Activated CD4-positive, alpha-beta T cell treated with anti-CD3 and anti-CD28 coated beads, Interleukin-2, amount 50 U/mL, for 48 hours (primary cell): Measurements from ENCODE around the gene TSPO2.

Experiments used
- DNase-seq, 2 experiments: peaks; one replicate each; pipeline ENCODE4 v3.0.0-alpha.2; 2020

TSPO2 gene

DNA sequence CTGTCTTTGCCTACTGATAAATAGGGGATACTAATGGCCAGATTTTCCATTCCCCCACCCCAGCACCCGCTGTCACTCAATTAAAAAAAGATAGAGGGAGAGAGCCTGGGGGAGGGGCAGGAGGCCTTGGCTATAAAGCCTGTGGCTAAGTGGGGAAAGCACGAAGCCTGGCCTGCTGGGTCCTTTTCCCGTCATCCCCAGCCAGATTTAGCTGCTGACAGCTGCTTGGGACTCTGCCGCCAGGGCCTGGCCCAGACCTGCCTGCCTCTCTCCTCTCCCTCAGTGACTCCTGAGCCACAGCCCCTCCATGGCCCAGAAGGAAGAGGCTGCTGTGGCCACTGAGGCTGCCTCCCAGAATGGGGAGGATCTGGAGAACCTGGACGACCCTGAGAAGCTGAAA is 10.8 kb downstream of the TSPO2 start, which contains the start of gene APOBEC2:
Gene APOBEC2 (plus strand): TSS at position 162 of the 400 bp plus-strand sequence. CDS start 146 bp downstream, at position 308.
- DNase-seq, result no peak

DNA sequence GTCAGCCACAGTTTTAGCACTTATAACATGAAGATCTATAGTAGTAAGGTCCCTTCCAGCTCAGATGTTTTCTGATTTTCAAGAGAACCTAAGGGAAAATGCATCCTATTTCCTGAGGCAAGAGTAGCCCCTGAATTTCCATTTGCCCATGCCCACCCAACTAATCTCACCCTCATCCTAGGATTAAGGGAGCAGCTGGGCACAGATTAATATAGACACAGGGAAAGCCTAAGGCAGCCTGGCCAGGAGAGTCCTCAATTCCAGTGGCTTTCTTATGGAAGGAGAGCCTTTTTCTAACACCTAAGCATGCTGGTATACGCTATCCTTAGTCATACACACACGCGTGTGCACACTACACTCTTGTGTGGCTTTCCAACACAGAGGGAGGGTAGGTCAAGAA is 12.2 kb downstream of the TSPO2 start:
- no peak for DNase-seq

DNA sequence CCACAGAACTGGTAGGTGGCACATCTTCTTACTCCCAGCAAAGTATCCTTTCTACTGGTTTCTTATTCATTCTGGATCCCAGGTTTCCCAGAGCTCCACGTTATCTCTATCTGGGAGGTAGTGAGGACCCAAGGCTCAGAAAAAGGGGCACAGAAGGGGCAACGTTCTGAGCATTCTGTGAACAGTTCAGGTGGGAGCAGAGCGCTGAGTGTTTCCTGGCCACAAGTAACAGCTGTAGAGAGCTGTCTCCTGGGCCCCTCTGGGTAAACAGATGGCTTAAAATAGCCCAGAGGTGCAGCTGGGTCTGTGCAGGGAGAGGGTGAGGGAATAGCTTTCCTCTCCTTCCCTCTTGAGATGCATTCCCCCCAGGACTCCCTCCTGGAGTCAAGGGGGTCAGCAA is 12.9 kb downstream of the TSPO2 start:
- no peak for DNase-seq

DNA sequence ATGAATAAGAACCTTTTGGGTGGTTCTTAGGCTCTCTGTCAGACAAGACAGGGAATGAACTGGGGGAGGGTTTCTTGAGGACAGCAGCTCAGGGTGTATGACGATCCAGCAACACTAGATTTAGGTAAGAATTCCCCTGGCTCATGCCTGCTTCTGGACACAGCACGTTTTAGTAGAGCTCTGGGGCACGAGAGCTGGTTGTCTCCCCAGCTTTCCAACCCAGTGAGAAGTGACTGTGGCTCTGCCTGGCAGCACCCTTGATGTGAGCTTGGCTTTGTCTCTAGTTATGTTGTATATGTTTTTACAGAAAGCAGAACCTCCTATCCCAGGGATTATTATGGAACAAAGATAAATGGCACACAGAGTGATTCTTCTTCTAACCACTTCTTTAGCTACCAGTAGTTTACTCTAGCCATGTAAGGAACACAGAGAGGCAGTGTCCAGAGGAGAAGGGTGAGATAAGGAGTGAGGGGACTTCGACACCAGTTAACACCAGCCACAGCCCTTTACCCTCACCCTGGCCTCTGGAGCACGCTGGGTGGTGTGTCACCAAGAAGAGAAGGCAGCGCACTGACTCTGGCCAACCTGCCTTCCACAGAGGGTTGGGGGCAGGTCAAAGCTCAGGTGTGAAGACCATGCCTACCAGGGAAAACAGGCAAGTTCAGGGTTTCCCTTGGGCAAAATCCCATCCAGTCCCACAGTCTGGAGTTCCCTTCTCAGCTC is 14.7 kb downstream of the TSPO2 start:
- DNase-seq, result no peak

DNA sequence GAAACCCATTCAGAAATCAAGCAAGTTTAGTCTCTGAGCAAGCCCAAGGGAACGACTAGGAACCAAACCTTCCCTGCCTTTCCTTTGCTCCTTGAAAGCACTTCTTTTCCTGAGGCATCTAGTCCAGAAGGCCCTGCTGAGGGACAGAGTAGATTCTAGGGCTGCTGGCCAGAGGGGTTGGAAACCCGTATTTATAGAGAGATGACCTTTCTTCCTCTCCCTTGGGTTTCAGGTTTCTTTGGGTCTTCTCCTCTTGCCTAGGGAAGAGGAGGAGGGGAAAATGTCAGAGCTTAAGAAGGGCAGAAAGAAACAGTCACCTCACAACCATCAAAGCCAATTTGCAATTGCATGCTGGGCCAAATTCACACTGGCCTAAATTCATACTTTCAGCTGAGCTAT is 16.5 kb downstream of the TSPO2 start:
- DNase-seq, result no peak

DNA sequence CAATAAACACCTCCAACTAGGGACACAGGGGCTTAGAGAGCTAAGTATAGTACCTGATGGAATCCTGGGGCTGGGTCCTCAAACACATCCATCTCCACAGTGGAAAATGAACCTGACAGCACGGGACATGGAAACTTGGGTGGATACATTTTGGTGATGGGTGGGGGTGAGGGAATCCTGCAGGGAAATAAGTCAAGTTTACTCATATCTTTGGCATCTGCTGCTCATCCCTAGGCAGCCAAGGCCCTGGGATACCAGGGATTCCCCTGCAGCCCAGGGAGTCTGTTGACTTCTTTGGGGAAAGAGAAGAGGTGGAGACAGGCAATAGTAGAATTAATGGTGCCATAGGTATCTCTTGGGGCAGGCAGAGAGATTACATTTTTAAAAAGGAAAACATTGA is 17.3 kb downstream of the TSPO2 start:
- DNase-seq, result no peak

DNA sequence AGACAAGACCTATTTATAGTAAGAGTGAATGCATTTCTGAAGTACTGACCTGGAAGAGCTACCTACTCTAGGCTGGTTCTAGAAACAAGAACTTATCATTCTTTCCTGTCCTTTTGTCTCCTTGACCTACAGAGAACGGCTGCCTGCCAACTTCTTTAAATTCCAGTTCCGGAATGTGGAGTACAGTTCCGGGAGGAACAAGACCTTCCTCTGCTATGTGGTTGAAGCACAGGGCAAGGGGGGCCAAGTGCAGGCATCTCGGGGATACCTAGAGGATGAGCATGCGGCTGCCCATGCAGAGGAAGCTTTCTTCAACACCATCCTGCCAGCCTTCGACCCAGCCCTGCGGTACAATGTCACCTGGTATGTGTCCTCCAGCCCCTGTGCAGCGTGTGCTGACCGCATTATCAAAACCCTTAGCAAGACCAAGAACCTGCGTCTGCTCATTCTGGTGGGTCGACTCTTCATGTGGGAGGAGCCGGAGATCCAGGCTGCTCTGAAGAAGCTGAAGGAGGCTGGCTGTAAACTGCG is 19.0 kb downstream of the TSPO2 start:
- no peak for DNase-seq

DNA sequence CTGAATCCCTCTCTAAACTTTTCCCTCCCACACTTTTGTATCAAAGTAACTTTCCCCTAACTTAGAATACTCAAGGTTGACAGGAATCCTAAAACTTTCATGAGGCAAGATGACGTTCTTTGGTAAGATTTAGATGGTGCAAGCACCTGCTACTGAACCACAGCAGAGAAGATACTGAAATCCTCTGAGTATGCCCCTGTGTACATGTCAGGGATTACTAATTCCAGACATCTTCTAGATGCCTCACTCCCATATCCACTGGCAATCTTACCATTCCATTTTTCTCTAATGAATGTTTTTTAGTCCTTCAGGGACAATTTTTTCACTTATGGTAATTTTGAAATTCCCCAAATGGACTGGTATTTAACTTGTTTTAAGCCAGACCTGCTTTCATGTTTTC is 19.8 kb downstream of the TSPO2 start:
- DNase-seq, result no peak

DNA sequence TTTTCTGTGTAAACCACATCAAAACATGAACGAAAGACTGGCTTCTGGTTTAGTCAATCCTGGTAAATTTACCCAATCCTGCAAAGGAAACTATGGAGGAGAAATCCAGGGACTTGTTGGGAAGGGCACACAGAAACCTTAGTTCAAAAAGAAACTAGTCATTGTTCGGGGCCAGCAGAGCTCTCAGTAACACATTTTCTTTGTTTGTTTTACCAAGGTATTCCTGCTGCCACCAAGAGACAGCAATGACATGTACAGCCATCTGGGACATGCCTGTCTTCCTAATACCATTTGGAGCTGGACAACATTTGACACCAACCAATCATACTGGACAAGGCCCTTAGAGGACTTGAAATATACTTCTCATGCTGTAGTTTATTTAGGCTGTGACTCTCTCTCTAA is 21.6 kb downstream of the TSPO2 start:
- no peak for DNase-seq

DNA sequence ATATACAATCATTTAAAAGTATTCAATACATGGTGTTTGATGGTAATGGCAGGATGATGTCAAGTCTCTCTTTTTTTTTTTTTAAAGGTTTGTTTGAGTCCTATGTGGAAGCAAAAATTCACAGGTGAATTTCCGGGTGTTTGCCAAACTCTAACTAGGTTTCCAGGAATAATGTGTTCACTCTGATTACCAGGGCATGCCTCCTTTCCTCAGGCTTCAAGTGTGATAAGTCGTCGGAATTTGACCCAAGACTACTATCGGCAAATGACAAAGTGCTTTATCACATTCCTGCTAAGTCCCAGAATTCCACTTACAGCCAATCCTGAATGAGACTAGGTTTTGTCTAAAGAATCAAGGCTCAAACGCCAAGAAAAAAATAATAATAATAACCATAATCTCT is 22.6 kb downstream of the TSPO2 start:
- no peak for DNase-seq

DNA sequence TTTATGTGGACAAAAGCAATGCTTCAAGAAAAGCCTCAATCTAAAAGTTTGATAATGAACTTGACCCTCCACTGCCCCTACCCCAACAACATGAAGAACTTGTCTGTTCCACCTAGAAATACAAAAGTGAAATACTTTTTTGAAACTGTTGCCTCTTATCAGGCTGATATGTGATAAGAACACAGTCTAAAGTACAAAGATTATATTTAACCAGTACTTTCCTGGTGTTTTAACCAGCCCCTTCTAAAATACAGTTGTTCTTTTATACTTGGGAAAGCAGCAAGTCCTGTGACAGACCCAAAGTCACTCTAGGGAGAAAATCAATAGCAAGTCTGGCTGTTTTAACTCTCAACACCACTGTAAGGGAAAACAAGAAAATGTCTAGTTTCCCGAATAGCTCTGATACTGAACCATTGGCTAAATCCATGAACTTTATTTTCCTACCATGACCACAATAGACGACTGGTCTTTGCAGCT is 23.3 kb downstream of the TSPO2 start:
- no peak for DNase-seq

DNA sequence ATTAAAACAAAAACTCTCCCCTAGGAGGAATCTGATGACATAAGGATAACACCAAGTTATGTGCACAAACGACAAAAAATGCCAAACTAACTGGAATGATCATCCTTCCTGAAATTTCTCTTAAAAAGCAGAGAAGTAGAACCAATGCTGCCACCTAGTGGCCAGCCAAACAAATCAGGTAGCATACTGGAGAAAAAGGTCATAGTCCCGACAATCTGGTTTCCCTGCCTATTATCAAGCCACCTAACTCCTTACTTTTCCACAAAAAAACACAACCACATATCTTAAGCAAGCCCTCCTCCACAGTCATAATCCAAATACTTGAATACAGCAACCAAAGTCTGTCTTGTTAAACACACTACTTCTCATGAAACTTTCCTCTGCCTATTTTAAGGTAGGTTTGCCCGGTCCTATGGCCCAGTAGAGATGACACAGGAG is 24.6 kb downstream of the TSPO2 start:
- DNase-seq, result peak; percentile 62 to 74

DNA sequence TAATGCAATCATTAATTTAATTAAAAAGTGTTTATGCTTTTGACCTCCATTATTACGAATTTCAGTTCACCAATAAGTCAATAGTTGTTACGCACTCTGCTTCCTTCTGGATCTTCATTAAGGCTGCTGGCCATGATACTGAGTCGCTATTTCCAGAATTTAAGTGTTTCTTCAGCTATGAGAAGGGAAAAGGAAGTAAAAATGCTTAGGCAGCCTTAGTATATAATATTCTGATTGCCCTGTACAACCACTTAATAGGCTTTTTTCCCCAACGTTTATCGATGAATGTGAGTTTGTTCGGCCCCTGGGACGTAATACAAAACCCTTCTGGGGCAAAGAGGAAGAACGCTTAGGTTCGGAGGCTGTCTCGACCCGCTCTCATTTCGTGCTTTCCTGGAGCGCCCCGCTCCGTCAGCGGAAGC is 29.2 kb downstream of the TSPO2 start:
- DNase-seq, result no peak

DNA sequence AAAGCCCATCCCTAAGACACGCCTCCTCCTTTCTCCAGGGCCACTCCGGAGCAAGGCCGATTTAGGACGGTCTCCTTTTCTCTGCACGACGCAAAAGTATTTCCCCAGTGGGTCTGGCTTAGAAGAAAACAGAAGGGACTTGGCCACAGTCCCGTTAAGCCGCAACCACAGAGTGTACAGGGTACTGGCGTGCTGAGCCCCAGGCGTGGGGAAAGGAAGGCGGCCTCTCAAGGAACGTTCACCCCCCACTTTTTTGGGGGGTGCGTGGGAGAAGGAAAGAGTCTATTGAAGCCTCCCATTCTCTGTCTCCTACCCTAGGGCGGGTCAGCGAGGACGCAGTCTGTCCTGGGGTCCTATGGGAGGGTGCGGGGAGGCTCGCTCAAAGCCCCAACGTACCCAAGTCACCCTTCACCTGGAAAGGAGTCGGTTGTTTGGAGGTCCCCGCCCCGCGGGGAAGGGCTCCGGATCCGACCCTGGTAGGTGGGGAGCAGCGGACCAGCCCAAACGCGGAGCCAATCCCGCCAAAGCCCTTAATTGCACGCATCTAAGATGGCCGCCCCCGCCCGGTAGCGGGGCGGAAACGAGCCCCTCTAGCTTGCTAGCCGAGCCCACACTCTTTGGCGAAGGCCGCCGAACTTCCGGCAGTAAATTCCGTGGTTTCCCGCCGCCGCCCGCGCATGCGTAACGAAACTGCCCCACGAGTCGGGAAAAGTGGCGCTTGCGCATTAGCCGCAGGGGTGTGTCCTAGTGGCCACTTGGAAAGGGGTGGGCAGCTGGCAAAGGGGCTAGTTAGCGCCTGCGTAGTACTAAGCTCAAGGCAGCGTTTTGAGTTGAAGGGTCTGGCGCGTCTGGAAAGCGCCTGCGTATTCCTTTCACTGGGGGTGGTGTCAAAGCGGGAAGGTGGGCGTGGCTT is 29.9 kb downstream of the TSPO2 start, which contains the start of gene OARD1:
Gene OARD1 (minus strand): TSS at position 434 of the 913 bp plus-strand sequence. CDS start 722 bp downstream, outside the sequence.
- peak; percentile 100 for DNase-seq

DNA sequence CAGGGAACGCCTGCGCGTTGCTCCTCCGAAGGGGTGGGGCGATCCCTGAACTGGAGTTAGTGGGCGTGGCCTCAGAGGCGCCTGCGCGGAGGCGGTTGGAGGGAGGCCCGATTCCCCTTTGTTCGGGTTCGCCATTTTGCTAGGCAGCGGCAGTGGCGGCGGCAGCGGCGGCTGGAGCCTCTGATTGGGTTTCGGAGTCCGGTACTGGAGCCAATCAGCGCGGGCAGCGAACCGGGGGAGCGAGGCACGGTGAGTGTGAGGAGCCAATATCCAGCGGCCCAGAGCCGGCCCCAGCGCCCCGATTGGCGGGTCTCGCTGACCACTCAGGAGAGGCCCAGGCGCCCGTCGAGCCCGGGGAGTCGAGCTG is 30.6 kb downstream of the TSPO2 start, which contains the start of gene NFYA:
Gene NFYA (plus strand): TSS at position 139 of the 367 bp plus-strand sequence. CDS start 6,116 bp downstream, outside the sequence.
- DNase-seq, result peak in 1 of 2 experiments; percentile 100

DNA sequence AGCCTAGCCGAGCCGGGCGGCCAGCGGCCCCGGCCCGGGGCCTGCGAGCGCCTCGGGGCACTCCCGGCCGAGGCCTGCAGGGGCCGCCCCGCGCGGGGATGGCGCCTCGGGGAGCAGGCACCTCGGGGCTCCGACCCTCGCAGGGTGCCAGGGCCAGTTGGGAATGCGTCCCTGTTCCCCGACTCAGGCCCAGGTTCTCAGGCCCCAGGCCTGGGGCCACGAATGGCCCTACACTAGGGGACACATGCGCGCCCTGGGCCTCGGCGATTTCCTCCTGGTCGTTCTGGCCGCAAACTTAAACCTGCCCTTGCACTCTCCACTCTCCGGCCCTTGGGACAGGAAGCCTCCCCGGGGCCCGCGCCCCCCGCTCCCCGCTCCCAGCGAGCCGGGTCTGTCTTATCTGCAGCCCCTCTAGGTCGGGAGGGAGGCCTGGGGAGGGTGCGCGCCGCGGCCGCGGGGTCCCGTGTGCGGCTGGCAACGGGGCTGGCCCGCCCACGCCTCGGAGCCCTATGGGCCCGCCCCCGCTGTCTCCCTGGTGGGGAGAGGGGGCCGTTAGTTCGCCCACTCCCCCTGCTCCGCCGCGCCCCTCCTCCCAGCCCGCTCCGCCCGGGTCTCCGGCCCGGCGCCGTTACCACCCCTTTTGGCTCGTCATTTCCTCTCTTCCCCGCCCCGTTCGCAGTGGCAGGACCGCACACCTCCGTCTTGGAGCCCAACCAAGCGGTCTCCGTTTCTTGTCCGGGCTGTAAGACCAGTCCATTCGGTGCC is 31.1 kb downstream of the TSPO2 start:
- DNase-seq, result peak; percentile 81 to 87

DNA sequence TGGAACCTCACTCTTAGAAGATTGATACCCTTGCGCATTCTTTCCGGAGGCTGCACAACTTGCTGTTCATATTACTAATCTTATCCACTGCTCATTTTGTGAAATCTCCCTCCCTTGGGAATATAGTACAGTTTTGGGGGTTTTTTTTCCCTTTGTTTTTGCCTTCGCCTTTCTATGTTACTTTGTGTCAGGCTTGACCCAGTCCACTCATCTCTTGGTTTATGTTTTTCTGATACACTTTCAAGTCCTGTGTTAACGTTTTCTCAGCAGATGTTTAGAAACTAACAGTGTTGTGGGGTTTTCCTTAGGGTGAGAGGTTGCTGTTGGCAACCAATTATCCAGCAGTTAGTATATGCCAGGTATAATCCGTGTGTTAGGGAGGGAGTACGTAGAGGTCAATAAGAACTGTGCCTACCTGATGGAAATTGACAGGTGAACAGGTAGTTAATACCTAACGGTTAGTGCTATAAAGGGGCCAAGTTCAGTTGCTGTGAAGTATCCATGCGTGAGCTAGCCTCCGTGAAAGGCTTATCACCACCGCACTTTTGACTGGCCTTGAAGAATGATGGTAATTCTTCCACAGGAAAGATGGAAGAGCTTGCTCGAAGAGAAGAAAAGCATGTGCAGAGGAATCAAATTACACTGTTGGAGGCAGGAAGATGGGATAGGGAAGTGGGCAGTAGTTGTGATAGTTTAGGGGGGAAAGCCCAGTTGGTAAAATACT is 31.9 kb downstream of the TSPO2 start:
- DNase-seq, result no peak

DNA sequence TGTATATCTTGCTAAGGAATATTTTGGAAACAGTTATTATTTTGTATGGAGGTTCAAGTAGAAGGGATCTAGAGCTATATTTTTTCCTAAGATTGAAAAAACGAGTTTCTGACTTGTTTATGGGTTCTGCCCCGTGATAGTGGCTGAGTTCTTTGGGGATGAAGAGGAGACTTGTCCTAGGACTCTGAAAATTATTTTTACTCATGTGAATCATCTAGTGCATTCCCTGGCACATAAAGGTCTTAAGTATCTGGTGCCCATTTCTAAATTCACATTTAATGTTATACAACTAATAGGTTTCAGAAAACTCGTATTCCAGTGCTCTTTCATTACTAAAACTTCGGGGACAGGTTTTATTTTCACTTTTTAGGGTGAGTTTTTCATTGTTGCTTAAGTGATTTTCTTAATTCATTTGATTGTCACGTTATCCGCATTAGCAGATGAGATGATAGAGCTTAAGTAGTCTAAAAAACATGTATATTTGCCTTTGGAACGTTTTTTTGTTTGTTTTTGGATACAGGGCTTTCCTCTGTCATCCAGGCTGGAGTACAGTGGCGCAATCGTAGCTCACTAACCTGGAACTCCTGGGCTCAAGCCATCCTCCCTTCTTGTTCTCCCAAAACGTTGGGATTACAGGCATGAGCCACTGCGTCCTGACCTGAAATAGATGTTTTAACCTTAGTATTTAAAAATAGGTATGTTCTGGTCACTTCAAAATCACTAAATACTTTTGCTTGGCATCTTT is 32.6 kb downstream of the TSPO2 start:
- no peak for DNase-seq

DNA sequence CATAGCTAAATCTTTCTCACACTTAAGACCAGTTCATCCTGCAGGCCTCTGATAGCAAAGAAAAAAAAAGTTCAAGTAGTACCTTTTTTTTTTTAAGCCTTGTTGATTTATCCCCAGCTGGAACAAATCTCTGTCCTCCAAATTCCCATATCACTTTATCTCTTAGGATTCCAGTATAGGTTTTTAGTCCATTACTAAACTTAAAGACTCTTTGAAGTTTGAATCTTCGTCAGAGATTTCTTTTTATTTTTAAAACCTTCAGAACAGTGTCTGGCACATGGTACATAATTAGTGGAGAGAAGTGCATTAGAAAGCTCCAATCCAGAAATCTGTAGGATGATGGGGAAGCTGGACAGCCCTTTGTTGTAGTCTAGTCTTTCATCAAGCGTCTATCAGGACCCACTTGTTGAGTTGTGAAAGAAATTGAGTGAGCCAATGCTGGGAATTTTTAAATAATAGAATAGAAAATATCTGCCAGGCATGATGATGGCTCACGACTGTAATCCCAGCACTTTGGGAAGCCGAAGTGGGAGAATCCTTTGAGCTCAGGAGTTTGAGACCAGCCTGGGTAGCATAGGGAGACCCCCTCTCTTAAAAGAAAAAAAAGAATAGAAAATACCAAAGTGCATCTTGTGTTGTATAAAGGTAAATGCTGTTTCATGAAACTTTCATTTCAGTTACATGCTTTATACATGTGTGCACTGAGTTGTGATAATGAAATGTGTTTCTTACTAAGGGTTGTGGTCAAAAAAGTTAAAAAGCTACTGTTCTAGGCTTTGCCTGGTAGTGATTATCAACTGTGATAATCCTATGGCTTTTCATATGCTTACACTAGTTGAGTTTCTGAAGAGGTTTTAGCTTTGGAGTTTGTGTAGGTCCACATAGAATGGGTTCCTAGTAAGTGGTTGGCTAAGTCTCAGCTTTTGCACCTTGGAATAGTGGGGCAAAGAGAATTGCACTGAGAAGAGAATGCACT is 33.7 kb downstream of the TSPO2 start:
- DNase-seq, result no peak

DNA sequence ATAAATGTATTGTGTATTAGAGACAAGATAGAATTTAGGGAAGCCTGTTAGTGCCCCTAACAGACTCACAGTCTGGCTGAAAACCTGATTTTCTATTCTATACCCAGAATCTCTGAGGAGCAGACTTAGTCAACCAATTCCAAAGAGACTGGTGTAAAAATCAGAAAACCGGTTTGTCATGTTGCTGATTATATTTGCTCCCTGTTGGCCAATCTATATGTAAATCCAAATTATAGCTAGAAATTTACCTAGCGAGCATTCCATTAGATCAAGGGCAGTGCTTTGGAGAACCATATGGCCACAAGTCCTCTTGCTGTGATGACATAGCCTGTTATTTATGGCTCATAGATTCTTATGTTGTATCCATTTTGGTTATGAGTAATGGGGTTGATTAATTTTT is 35.3 kb downstream of the TSPO2 start:
- no peak for DNase-seq
